GM19035 (cell line): ENCODE measurements around the gene KLRB1.
A peak's percentile ranks its signal among the peaks of the same experiment; 100 is the strongest.
"Not testable (repeated sequence)": the region's sequence is repeated elsewhere in the genome, so short reads cannot be mapped to it uniquely, and the experiment has no call there.

Experiments
- ATAC-seq: cut with Tn5 transposase; IDR thresholded peaks from one replicate; pipeline ENCODE4 v1.9.1; 2021; ENCODE audit not compliant: unreplicated experiment

The KLRB1 gene

GRCh38 chr12:9607716-9608115, at the start of gene KLRB1:
Gene KLRB1 (minus strand): TSS chr12:9607916. CDS start chr12:9607839, 77 bp downstream.
- no peak for ATAC-seq

GRCh38 chr12:9651265-9651729, 43.6 kb upstream of the KLRB1 start:
- ATAC-seq = no peak

- no peak for ATAC-seq
Measured at GRCh38 chr12:9650151-9650576, 42.4 kb upstream of the KLRB1 start.

GRCh38 chr12:9649532-9649940, 41.8 kb upstream of the KLRB1 start:
- ATAC-seq = no peak

GRCh38 chr12:9648701-9649531, 41.2 kb upstream of the KLRB1 start:
- no peak for ATAC-seq

DNA sequence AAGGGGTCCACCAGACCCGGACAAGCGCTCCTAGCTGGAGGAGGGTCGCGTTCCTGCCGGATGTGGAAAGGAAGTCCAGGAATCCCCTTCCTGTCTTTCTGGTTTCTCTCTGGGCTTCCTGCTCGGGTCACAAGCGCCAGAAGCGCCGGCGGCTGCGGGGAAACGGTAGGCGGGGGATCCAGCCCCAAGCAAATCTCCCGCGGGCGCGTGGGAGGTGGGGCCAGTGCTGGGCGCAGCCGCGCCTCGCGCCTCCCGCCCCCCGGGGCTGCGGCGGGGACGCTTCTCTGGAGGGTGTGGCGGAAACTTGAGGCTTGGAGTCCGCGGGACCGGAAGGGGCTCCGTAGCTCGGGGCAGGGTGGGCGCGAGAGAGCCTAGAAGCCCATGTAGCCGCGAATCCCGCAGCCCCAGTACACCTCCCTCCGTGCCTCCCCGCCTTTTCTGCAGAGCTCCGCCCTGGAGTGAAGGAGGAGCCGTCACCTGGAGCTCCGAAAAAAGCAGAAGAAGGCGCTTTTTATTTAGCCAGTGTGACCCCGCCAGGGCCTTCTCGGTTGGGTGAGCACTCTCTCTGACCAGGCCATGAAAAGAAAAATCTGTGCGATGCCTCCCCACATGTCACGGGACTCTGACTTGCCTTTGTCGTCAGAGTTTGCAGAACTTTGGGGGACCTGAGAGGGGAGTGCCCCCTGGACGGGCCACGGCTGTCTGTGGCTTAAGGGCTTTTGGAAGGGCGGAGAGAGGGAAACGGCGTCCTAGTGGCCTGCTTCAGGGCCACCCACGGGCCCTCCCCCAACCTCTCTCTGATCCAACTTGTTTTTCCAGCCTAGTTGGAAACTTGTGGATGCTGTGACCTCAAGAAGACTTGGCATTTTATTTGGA, 40.3 kb upstream of the KLRB1 start:
- ATAC-seq = peak; percentile 72

GRCh38 chr12:9646794-9647781, 39.4 kb upstream of the KLRB1 start:
- ATAC-seq = no peak

GRCh38 chr12:9644985-9645551, 37.4 kb upstream of the KLRB1 start:
- not testable (repeated sequence) for ATAC-seq

DNA sequence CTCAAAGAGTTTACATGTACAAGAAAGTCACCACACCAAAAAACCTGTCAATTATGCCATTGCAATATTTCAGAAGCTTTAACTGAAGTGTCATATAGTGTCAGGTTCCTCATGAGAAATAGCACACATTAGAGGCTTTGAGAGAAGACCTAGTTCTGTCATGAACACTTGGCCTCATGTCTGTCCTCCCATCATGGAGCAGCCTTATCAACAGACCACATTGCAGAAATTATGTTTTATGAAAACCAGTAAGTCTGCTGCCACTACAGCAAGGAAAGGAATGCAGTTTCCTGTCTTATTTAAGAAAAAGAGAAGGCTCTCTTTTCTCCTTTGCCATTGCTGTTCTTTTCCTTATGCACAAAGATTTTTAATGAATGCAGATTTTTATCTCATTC, 35.5 kb upstream of the KLRB1 start:
- ATAC-seq = no peak

DNA sequence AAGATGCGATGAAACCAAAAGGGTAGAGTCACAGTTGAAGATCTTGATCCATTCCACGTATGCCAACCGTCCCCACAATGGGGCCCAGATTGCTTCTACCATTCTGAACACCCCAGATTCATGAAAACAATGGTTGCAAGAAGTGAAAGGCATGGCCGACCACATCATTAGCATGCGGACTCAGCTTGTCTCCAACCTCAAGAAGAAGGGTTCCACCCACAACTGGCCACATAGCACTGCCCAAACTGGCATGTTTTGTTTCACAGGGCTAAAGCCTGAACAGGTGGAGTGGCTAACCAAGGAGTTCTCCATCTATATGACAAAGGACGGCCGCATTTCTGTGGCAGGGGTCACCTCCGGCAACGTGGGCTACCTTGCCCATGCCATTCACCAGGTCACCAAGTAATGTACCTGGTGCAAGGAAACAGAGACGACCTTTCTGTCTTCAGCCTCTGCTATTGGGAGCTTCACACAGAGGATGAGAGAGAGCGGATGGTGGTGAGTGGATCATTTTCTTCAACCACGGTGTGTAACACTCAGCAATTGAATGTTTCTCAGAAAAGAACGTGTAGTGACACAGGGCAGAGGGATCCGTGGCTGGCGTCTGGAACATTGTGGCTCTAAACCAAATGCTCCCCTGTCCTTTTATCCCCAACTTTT, 35.0 kb upstream of the KLRB1 start:
- no peak for ATAC-seq

GRCh38 chr12:9640024-9640423, 32.3 kb upstream of the KLRB1 start:
- ATAC-seq = no peak

DNA sequence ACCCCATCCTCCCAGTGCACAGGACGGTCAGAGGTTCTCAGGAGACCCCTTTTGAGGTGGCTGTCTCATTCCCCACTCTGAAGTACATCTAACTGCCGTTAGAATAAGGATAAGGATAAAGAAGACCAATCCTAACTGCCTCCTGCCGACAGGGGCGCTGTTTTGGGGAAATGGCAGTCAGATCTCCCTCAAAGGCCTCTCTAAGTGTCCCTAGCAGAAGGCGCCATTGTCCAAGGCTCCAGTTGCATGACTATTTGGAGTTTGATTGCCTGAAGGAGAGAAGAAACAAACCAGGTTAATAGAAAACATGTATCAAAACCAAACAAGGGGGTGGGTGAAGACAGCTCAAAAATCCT, 29.1 kb upstream of the KLRB1 start:
- ATAC-seq = no peak

DNA sequence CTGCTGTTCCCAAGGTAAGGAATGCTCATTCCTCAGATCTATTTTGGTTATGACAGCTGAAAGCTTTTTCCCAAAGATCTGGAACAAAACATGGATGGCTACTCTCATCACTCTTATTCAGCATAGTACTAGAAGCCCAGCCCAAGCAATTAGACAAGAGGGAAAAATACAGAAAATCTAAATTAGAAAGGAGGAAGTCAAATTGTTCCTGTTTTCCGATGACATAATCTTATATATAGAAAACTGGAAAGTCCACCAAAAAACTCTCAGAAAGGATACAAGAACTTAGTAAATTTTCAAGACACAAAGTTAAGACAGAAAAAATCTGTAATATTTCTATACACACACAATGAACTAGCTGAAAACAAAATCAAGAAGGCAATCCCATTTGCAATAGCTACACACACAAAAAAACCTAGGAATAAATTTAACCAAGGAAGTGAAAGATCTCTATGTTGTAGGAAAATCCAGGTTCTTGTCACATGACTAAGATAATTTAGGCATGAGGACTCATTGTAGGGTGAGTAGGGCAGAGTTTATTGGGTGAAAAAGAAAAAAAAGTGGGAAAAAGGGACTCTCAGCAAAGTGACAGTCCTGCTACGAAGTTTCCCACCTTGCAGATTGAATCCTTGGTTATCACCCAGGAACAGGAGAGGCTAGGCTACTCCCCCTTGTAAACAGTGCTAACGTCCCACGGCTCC, 28.6 kb upstream of the KLRB1 start:
- ATAC-seq = no peak

GRCh38 chr12:9634969-9635754, 27.4 kb upstream of the KLRB1 start:
- ATAC-seq = no peak

DNA sequence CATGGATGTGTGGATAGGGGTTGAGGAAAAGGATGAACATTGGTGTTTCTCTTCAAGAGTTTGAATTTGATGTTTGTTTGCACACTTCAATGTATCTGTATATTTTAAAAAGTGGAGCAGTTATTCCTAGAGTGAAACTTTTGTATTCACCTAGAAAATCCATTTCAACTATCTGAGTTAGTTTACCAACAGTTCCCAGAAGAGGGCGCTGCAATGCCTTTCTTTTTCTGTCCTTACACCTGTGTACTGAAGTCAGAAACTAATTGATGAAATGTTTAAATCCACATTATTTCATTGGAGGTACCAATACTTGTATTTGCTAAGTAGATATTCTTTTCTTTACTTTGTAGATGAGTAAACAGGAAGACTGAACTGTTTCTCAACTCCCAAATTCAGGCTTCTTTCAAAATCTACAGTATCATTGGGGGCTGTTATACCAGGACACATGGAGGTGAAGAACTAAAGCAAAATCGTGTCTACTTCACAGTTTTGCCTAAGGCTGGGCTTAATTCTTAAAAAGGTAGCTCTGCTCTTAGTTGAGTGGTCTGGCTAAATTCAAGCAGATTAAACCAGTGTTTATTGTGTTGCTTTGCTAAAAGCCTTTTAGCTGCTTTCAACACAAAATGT, 26.6 kb upstream of the KLRB1 start:
- no peak for ATAC-seq

- no peak for ATAC-seq
Measured at GRCh38 chr12:9632766-9633165, 25.1 kb upstream of the KLRB1 start.

DNA sequence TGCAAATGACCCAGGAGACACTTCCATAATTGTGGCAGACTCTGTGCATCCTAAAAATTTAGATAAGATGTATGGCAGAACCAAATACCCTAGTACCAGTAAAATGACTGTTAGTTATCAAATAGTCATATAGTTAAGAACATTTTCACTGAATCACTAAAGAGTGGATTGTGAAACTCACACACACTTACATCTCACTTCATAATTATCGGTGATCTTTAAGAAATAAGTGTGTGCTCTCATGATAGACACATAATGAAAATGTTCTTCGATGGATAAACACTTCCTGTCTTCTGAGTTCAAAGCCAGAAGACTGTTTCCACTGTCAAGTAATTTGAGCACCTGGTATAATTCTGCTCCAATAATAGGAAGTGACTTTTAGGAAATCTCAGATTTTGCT, 19.1 kb upstream of the KLRB1 start:
- ATAC-seq = no peak

DNA sequence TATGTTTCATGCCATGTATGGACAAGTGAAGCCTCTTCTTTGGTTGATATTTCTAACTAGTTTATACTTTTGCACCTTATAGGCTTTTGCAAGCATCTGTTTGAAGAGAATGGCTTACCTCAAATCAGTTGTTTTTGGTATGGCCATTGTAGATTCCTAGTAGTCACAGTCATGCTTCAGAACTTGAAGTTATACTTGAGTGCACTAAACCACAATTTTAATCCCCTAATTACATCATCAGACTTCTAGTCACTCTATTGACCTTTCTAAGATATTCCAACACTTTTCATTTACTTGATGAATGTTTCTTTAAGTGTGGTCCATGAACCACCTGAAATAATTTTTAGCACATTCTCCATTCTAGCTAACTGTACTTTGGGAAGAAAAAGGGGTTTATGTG, 18.6 kb upstream of the KLRB1 start:
- ATAC-seq = no peak
